Left cardiac atrium (tissue), 2 donors: ENCODE results near the gene MYOCOS. TPM values are rescaled to one million over a fixed set of nuclear protein-coding genes. Genes with fewer than 3 reads are reported as not detected.

Experiments used
- total RNA-seq, 2 donors: library from RNA; stranded (reverse); fragmentation: NEBNext Ultra II Directional; extraction: Animal tissue kit (Norgen Biotek cat#: 25700); gene quantifications; one replicate each; pipeline ENCODE4 v1.2.1, GENCODE V29; 2021
- donor health status: DM: no; HTN: yes; CAD: no; lungs with severe emphysema.
- donor health status: DM: yes; HTN: yes; CAD: no.

The MYOCOS gene
- total RNA-seq, 2 donors from 2014 or later: not detected

Other genes with a start within 250 kb of the MYOCOS start
- gene PRRC2C, start 136.7 kb upstream of the MYOCOS start, total RNA-seq: 10 to 100 TPM; 53.0 to 70.9 TPM
- 10 to 100 TPM in 1 of 2 donors, 1 to 10 TPM in 1; 7.4 to 10.9 TPM for gene MYOC, start 30.4 kb downstream of the MYOCOS start, total RNA-seq
- gene VAMP4, start 119.8 kb downstream of the MYOCOS start, total RNA-seq: 1 to 10 TPM; 9.0 to 9.5 TPM
- 10 to 100 TPM; 13.0 to 16.2 TPM for gene METTL13, start 159.4 kb downstream of the MYOCOS start, total RNA-seq
- gene DNM3, start 219.3 kb downstream of the MYOCOS start, total RNA-seq: 1 to 10 TPM; 1.1 to 2.8 TPM